Fibroblast of lung (primary cell): ENCODE measurements around the gene RUBCNL. TPM values are rescaled to one million over a fixed set of nuclear protein-coding genes. Genes with fewer than 3 reads are reported as not detected.
A peak's percentile ranks its signal among the peaks of the same experiment; 100 is the strongest.

ENCODE experiments used
- DNase-seq, 2 donors: peaks; one replicate each; pipeline versions ENCODE4 v3.0.0 to v3.0.0-alpha.2; 2010; ENCODE audit warnings: low read depth in 2 of 2
- H2AFZ ChIP-seq: 2 replicates; pipeline ENCODE4 v1.5.1; 2012; ENCODE audit warnings: low read length, control low read depth, inconsistent platforms
- H3K27ac ChIP-seq: 2 replicates; pipeline ENCODE4 v1.5.1; 2011; ENCODE audit warnings: low read length, control low read depth; ENCODE audit not compliant: insufficient read depth
- H3K27me3 ChIP-seq: 2 replicates; pipeline ENCODE4 v1.5.1; 2011; ENCODE audit warnings: mild to moderate bottlenecking, low read length; ENCODE audit not compliant: control insufficient read depth, insufficient read depth
- H3K36me3 ChIP-seq: 2 replicates; pipeline ENCODE4 v1.5.1; 2011; ENCODE audit warnings: low read length; ENCODE audit not compliant: control insufficient read depth, insufficient read depth
- H3K4me1 ChIP-seq: 2 replicates; pipeline ENCODE4 v1.5.1; 2011; ENCODE audit warnings: low read length; ENCODE audit not compliant: control insufficient read depth, insufficient read depth; ENCODE audit errors: extremely low read depth
- H3K4me2 ChIP-seq: 2 replicates; pipeline ENCODE4 v1.5.1; 2011; ENCODE audit warnings: low read length, control low read depth; ENCODE audit not compliant: insufficient read depth; ENCODE audit errors: extremely low read depth
- H3K4me3 ChIP-seq, 4 experiments: fragments of 200-600 bp in 1 of 4; sonication (generic) in 1 of 4; replicated peaks in 1 of 4; 2 replicates each; pipeline ENCODE4 v1.5.1; 2011 to 2016; ENCODE audit warnings: low read length in 4 of 4, low read depth in 3 of 4, mild to moderate bottlenecking in 3 of 4, control low read depth in 2 of 4, inconsistent platforms in 1 of 4, mixed read lengths in 1 of 4; ENCODE audit not compliant: insufficient read depth in 1 of 4; ENCODE audit errors: control extremely low read depth in 1 of 4
- H3K79me2 ChIP-seq: 2 replicates; pipeline ENCODE4 v1.5.1; 2012; ENCODE audit warnings: mild to moderate bottlenecking, low read length, inconsistent platforms; ENCODE audit not compliant: control insufficient read depth, insufficient read depth
- H3K9ac ChIP-seq: 2 replicates; pipeline ENCODE4 v1.5.1; 2011; ENCODE audit warnings: mild to moderate bottlenecking, low read length, control low read depth; ENCODE audit not compliant: insufficient read depth
- H3K9me3 ChIP-seq: 2 replicates; pipeline ENCODE4 v1.5.1; 2012; ENCODE audit warnings: low read depth, low read length; ENCODE audit not compliant: control insufficient read depth, insufficient read depth
- H4K20me1 ChIP-seq: 2 replicates; pipeline ENCODE4 v1.5.1; 2011; ENCODE audit warnings: low read length; ENCODE audit not compliant: control insufficient read depth, insufficient read depth; ENCODE audit errors: extremely low read depth
- CTCF ChIP-seq, 2 donors: IDR thresholded peaks in 1 of 2; conservative IDR thresholded peaks in 1 of 2; 1 replicate in 1 of 2; 2 replicates in 1 of 2; pipeline ENCODE4 v1.5.1; 2011 to 2012; ENCODE audit warnings: low read length in 2 of 2, control low read depth in 1 of 2, inconsistent platforms in 1 of 2, low read depth in 1 of 2, mild to moderate bottlenecking in 1 of 2
- EZH2 ChIP-seq: IDR thresholded peaks from 2 replicates; pipeline ENCODE4 v1.5.1; 2012; ENCODE audit warnings: low read length, control low read depth, mild to moderate bottlenecking; ENCODE audit errors: missing control alignments
- polyA plus RNA-seq, 2 donors: library from polyadenylated mRNA; depleted of rRNA in 1 of 2; stranded (reverse) in 1 of 2; unstranded in 1 of 2; fragments of >200 nt; gene quantifications; 2 replicates each; pipeline ENCODE4 v1.2.1, GENCODE V29; 2011 to 2012; ENCODE audit warnings: missing spikeins in 1 of 2
- total RNA-seq: library from RNA; depleted of rRNA; stranded (reverse); fragments of >200 nt; gene quantifications from 2 replicates; pipeline ENCODE4 v1.2.1, GENCODE V29; 2014

RUBCNL gene
- total and polyA plus RNA-seq, 2 donors (not counting 1 experiment from before 2014, with no cell fraction given), result 0.70 to 3.6 TPM

- no peak for TF ChIP-seq EZH2
- no peak for TF ChIP-seq CTCF (conservative IDR thresholded peaks at IDR 0.05 in 1 of 2, IDR thresholded peaks at IDR 0.05 in 1 of 2; ENCODE audit: low read depth in 1 of 2, low read length in 2 of 2)
- no peaks in the 10 kb centered on the region for H3K79me2 ChIP-seq
- no peaks in the 10 kb centered on the region for H4K20me1 ChIP-seq
- no peak overlapping the region for H3K4me3 ChIP-seq
- no peak overlapping the region for H3K27ac ChIP-seq
- no peaks in the 10 kb centered on the region for H3K9me3 ChIP-seq
- DNase-seq, result no peak
- no peak overlapping the region for H2AFZ ChIP-seq
- no peak overlapping the region for H3K4me2 ChIP-seq
- H3K27me3 ChIP-seq, result no peaks in the 10 kb centered on the region
- no peak overlapping the region for H3K9ac ChIP-seq
- H3K4me1 ChIP-seq, result no peaks in the 10 kb centered on the region
- no peaks in the 10 kb centered on the region for H3K36me3 ChIP-seq
Observed at GRCh38 chr13:46355088-46355468, 32.0 kb downstream of the RUBCNL start.

GRCh38 chr13:46354156-46355087 lies 32.6 kb downstream of the RUBCNL start:
- no peaks in the 10 kb centered on the region for H3K4me1 ChIP-seq
- no peak overlapping the region for H2AFZ ChIP-seq
- no peak overlapping the region for H3K4me3 ChIP-seq
- H3K27ac ChIP-seq, result no peak overlapping the region
- H3K36me3 ChIP-seq, result no peaks in the 10 kb centered on the region
- no peaks in the 10 kb centered on the region for H3K27me3 ChIP-seq
- no peak for TF ChIP-seq EZH2
- no peak for TF ChIP-seq CTCF (conservative IDR thresholded peaks at IDR 0.05 in 1 of 2, IDR thresholded peaks at IDR 0.05 in 1 of 2; ENCODE audit: low read depth in 1 of 2, low read length in 2 of 2)
- no peaks in the 10 kb centered on the region for H3K79me2 ChIP-seq
- H3K4me2 ChIP-seq, result no peak overlapping the region
- H4K20me1 ChIP-seq, result no peaks in the 10 kb centered on the region
- H3K9ac ChIP-seq, result no peak overlapping the region
- H3K9me3 ChIP-seq, result no peaks in the 10 kb centered on the region
- DNase-seq, result peak; percentile 91 to 97

- TF ChIP-seq EZH2 (no peak), CTCF (conservative IDR thresholded peaks at IDR 0.05 in 1 of 2, IDR thresholded peaks at IDR 0.05 in 1 of 2; ENCODE audit: low read depth in 1 of 2, low read length in 2 of 2) (no peak)
- no peaks in the 10 kb centered on the region for H3K9me3 ChIP-seq
- no peak overlapping the region for H3K27ac ChIP-seq
- no peak overlapping the region for H2AFZ ChIP-seq
- no peak overlapping the region for H3K4me2 ChIP-seq
- no peak for DNase-seq
- no peaks in the 10 kb centered on the region for H3K36me3 ChIP-seq
- no peaks in the 10 kb centered on the region for H3K27me3 ChIP-seq
- H3K4me1 ChIP-seq, result no peaks in the 10 kb centered on the region
- no peaks in the 10 kb centered on the region for H4K20me1 ChIP-seq
- H3K79me2 ChIP-seq, result no peaks in the 10 kb centered on the region
- no peak overlapping the region for H3K9ac ChIP-seq
- no peak overlapping the region for H3K4me3 ChIP-seq
Observed at GRCh38 chr13:46352805-46353204, 34.2 kb downstream of the RUBCNL start.
